ENCODE data around the gene TAF4.

- TF ChIP-seq, protein P1, sequence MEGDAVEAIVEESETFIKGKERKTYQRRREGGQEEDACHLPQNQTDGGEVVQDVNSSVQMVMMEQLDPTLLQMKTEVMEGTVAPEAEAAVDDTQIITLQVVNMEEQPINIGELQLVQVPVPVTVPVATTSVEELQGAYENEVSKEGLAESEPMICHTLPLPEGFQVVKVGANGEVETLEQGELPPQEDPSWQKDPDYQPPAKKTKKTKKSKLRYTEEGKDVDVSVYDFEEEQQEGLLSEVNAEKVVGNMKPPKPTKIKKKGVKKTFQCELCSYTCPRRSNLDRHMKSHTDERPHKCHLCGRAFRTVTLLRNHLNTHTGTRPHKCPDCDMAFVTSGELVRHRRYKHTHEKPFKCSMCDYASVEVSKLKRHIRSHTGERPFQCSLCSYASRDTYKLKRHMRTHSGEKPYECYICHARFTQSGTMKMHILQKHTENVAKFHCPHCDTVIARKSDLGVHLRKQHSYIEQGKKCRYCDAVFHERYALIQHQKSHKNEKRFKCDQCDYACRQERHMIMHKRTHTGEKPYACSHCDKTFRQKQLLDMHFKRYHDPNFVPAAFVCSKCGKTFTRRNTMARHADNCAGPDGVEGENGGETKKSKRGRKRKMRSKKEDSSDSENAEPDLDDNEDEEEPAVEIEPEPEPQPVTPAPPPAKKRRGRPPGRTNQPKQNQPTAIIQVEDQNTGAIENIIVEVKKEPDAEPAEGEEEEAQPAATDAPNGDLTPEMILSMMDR (IDR thresholded peaks at IDR 0.05): no peak
- TF ChIP-seq POLR2A (IDR thresholded peaks at IDR 0.05; ENCODE audit: low read depth): no peak
- no peak for TF ChIP-seq EP300 (IDR thresholded peaks at IDR 0.05)
- no peak for TF ChIP-seq POLR2AphosphoS5 (IDR thresholded peaks at IDR 0.05)
These were observed 17.9 kb downstream of the TAF4 start for GRCh38 chr20:62047666-62048345.
